Measurements from ENCODE around the gene DOCK8.

- TF ChIP-seq CTCF (IDR thresholded peaks at IDR 0.05; ENCODE audit: insufficient read depth, low read depth, low read length) (no peak), EZH2 (IDR thresholded peaks at IDR 0.05; ENCODE audit: insufficient read depth, low read length) (no peak)
These were observed 22.6 kb downstream of the DOCK8 start for GRCh38 chr9:237141-237857.
